PFSK-1 (cell line): ENCODE data around the gene COMP.

Source experiments
- FOXP2 ChIP-seq: optimal IDR thresholded peaks from 2 replicates; pipeline ENCODE3; 2011; ENCODE audit warnings: borderline replicate concordance, control low read depth, inconsistent platforms; ENCODE audit not compliant: insufficient read depth; ENCODE audit errors: extremely low read length, extremely low read depth
- POLR2AphosphoS5 ChIP-seq: IDR thresholded peaks from 2 replicates; pipeline ENCODE4 v1.6.1; 2012; ENCODE audit warnings: low read depth, mild to moderate bottlenecking, control low read depth, low read length, moderate library complexity
- REST ChIP-seq, 2 experiments: IDR thresholded peaks; 2 replicates each; pipeline versions ENCODE4 v1.6.1 to v1.8.0; 2011 to 2012; ENCODE audit warnings: low read depth in 2 of 2, low read length in 2 of 2, control low read depth in 1 of 2, inconsistent platforms in 1 of 2, mild to moderate bottlenecking in 1 of 2, moderate library complexity in 1 of 2; ENCODE audit not compliant: insufficient read depth in 1 of 2
- SIN3A ChIP-seq: IDR thresholded peaks from 2 replicates; pipeline ENCODE4 v1.6.1; 2012; ENCODE audit warnings: mild to moderate bottlenecking, low read length, moderate library complexity, borderline replicate concordance; ENCODE audit not compliant: insufficient read depth
- TAF1 ChIP-seq: IDR thresholded peaks from 2 replicates; pipeline ENCODE4 v1.6.1; 2012; ENCODE audit warnings: low read length, control low read depth, borderline replicate concordance; ENCODE audit not compliant: insufficient read depth

The COMP gene

DNA sequence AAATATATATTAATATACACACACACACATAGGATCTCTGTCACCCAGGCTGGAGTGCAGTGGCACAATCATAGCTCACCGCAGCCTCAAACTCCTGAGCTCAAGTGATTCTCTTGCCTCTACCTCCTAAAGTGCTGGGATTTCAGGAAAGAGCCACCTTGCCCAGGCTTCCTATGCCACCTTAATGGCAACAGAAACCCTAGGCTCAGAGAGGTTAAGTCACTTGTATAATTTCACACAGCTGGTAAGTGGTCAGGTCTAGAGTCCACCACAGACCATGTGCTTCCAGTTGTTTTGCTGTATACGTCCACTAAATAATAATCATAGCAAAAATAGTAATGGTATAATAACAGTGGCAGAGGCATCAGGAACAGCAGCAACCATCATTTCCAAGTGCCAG, 39.4 kb upstream of the COMP start:
- no peak for TF ChIP-seq SIN3A
- TF ChIP-seq REST (IDR thresholded peaks at IDR 0.05; ENCODE audit: insufficient read depth in 1 of 2, low read depth in 2 of 2, low read length in 2 of 2) = no peak
- no peak for TF ChIP-seq FOXP2
- no peak for TF ChIP-seq POLR2AphosphoS5
- no peak for TF ChIP-seq TAF1

- TF ChIP-seq POLR2AphosphoS5 = no peak
- no peak for TF ChIP-seq REST (IDR thresholded peaks at IDR 0.05; ENCODE audit: insufficient read depth in 1 of 2, low read depth in 2 of 2, low read length in 2 of 2)
- no peak for TF ChIP-seq SIN3A
- no peak for TF ChIP-seq TAF1
- no peak for TF ChIP-seq FOXP2
Measured at GRCh38 chr19:18828786-18829185, 37.7 kb upstream of the COMP start.

- no peak for TF ChIP-seq REST (IDR thresholded peaks at IDR 0.05; ENCODE audit: insufficient read depth in 1 of 2, low read depth in 2 of 2, low read length in 2 of 2)
- no peak for TF ChIP-seq POLR2AphosphoS5
- no peak for TF ChIP-seq SIN3A
- TF ChIP-seq TAF1 = no peak
- TF ChIP-seq FOXP2 = no peak
Measured at GRCh38 chr19:18817574-18817973, 26.5 kb upstream of the COMP start.

GRCh38 chr19:18815673-18816072, 24.6 kb upstream of the COMP start:
- TF ChIP-seq FOXP2 (no peak), SIN3A (no peak), TAF1 (no peak), POLR2AphosphoS5 (no peak), REST (IDR thresholded peaks at IDR 0.05; ENCODE audit: insufficient read depth in 1 of 2, low read depth in 2 of 2, low read length in 2 of 2) (no peak)

DNA sequence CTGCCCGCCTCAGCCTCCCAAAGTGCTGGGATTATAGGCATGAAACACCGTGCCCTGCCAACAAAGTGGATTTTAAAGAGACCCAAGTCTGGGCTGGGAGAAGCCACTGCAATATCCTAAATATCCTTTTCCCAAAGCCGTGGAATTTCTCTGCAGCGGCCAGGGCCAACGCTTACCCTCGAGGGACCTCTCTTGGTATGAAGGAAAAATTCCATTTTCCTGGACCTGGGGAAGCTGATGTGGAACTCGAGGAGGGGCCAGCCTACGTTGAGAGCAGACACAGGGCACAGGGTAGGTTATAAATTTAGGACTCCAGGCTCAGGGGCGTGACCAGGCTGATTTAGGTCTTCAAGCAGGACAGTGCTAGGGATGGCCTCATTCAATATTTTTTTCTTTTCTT, 23.0 kb upstream of the COMP start:
- TF ChIP-seq SIN3A (no peak), REST (IDR thresholded peaks at IDR 0.05; ENCODE audit: insufficient read depth in 1 of 2, low read depth in 2 of 2, low read length in 2 of 2) (no peak), TAF1 (no peak), POLR2AphosphoS5 (no peak), FOXP2 (no peak)
